Stimulated activated CD8-positive, alpha-beta memory T cell treated with anti-CD3 and anti-CD28 coated beads, Interleukin-2, amount 100 ng/mL, for 48 hours (primary cell): ENCODE measurements around the gene XRCC4.
"Not testable (repeated sequence)": the region's sequence is repeated elsewhere in the genome, so short reads cannot be mapped to it uniquely, and the experiment has no call there.

Experiments
- DNase-seq, 2 donors: peaks; one replicate each; pipeline ENCODE4 v3.0.0-alpha.2; 2020; ENCODE audit warnings: low read depth in 2 of 2

Gene XRCC4

DNA sequence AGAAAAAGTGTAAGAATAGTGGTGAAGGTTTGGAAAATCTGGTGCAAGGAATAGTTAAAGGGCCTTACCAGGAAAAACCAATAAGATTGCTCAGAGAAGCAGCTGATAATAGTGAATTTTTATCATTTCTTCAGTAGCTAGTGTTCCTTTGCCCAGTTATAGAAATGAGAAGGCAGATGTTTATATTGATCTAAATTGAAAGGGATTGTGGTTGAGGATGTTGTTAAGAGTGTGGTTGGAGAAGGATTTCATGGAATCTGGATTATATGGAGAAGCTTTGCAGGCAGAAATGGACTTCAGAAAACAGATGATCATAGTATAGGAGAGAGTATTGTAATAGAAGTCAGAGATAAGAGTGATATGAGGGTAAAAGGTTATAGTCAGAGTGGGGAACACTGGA, 102.6 kb downstream of the XRCC4 start:
- no peak for DNase-seq

- no peak for DNase-seq
These were observed 107.2 kb downstream of the XRCC4 start for GRCh38 chr5:83184534-83184933.

DNA sequence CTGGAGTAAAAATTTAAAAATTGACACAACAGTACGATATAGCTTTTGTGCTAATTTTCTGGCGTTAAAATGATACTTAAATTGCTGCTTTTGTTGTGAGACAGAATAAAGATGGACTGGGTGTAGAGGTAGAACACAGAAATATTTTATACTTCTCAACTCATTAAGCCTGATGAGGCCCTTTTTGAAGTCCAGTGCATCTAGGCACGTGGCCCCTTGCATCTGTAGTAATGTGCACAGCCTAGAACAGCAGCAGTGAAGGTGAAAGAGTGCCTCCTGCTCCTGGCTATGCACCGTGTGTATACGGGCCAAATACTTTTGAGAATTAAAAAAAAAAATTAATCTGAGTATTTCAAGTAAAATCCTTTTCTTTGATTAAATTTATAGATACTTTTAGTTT, 115.6 kb downstream of the XRCC4 start:
- no peak for DNase-seq

- no peak for DNase-seq
These were observed 120.1 kb downstream of the XRCC4 start for GRCh38 chr5:83197326-83197967.

- DNase-seq: no peak
These were observed 121.8 kb downstream of the XRCC4 start for GRCh38 chr5:83199126-83199525.

DNA sequence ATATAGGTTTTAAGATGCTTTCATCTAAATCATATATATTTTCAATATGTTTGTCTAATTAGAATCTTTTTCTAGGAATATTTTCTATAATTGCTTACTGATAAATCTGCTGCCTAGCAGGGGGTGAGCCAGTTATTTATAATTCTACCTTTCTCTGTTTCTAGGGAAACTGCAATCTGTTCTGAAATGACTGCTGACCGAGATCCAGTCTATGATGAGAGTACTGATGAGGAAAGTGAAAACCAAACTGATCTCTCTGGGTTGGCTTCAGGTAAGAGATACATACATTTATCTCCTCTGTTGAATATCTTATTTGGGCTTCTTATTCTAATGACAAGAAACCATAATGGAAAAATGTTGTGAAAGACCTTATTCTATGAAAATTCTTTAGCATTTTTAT, 127.3 kb downstream of the XRCC4 start:
- DNase-seq: no peak

GRCh38 chr5:83209963-83210362, 132.6 kb downstream of the XRCC4 start:
- no peak for DNase-seq

DNA sequence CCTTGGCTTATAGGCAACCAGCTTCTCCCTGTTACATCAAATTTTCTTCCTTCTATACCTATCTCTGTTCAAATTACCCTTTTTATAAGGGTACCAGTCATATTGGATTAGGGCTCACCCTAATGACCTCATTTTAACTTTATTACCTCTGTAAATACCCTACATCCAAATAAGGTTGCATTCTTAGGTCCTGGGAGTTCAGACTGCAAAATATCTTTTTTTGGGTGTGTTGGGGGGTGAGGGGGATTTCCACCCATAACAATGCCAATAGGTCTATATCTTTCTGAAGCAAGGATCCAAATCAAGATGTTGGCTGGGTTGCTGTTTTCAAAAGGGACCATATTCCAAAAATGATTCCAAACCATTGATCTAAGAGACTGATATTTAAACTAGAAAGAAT, 141.7 kb downstream of the XRCC4 start:
- DNase-seq: no peak

DNA sequence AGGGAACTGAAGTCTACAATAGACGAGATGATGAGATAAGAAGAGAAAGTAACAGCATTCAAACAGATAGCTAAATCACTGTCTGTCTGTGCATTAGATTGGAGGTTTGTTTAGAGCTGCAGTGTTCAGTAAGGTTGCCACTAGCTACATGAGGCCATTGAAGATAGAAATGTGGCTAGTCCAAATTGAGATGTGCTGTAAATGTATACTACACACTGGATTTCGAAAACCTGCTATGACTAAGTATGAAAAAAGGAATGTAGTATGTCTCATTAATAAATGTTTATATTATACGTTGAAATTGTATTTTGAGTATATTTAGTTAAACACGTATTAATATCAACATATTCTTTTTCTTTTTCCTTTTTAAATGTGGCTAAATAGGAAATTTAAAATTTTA, 142.1 kb downstream of the XRCC4 start:
- no peak for DNase-seq

DNA sequence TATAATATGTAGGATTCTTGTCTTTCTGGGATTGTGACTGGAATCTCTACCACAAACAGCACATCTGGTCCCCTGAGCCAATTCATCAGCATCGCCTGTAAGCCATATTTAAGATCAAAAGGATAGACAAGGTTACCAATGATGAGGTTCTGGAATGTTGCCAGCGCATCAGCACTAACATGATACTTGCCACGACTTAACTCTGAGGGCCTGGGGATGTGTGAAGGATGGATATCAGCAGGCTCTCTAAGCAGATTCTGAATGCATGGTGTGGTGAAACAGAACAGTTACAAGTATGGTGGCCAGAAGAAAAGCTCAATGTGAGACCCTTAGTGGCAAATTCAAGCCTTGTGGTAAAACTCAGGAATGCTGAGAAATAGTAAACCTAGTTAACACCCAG, 143.0 kb downstream of the XRCC4 start:
- DNase-seq: no peak

GRCh38 chr5:83222906-83223305, 145.6 kb downstream of the XRCC4 start:
- DNase-seq: no peak

DNA sequence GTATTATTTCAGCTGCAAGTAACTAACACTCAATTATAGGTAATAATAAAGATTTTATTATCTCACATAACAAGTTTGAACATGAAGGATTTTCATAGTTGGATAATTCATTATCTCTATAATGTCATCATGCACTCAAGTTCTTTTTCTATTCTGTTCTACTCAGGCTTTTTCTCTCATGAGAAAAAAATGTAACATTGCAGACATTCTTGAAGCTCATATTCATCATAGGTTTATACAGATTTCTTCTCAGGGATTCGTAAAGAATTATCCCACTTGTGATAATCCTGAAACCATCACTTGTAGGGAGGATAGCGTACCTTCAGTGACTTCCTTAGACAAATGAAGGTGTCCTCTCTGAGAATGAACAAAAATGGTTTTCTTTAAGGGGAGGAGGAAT, 150.3 kb downstream of the XRCC4 start:
- no peak for DNase-seq

DNA sequence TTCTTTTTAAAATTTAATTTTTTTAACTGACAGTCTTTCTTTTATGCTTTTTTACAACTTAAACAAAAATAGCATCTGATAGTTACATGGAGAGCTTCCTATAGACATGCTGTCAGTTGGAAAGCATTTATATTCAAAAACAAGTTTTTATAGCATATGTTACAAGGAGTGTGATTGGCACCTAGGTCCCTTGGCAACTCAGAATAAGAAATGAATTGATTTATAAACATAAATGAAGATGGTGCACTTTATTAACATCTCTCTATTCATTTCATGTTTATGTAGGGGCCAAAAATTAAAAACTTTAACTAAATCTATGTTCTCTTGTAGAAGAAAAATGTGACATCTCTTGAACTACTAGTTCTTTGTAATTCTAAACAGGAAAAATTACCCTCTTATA, 153.2 kb downstream of the XRCC4 start:
- DNase-seq: no peak

DNA sequence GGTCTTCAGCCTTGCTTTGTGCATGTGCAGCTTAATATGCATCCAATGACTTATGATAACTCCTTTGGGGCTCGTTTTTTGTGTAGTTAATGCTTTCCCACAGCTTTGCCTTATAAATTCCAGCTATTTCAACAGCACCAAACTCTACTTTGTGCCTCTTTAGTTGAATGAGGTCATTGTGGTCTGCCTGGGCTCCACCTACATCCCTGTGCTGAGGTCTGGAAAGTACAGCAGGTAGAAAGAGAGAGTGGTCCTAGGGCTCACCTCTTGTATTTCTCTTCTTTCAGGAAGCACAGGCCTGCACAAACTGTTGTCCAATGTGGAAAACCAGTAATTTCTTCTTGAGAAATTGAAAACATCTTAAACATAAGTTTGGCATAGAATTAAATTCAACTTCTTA, 167.2 kb downstream of the XRCC4 start:
- no peak for DNase-seq

- DNase-seq: no peak
These were observed 167.7 kb downstream of the XRCC4 start for GRCh38 chr5:83245037-83245436.

GRCh38 chr5:83246071-83246470, 168.7 kb downstream of the XRCC4 start:
- no peak for DNase-seq

DNA sequence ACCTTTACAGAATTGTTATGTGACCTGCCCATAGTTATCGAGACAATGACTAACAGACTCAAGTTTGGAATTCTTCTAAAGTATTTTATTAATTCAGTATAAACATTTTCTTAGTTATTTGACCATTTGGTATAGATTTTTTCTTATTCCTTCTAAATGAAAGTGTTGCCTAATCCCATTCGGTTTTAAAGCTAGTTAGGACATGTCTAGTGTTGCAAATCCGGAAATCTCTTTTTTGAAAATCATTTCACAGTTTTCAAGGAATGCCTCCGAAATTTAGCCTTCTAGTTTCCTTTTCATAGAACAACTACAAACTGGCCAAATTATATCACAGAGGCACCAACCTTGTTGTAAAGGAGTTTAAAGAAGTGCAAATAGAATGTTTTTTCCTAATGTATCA, 171.8 kb downstream of the XRCC4 start:
- no peak for DNase-seq

- no peak for DNase-seq
These were observed 174.5 kb downstream of the XRCC4 start for GRCh38 chr5:83251849-83252248.

DNA sequence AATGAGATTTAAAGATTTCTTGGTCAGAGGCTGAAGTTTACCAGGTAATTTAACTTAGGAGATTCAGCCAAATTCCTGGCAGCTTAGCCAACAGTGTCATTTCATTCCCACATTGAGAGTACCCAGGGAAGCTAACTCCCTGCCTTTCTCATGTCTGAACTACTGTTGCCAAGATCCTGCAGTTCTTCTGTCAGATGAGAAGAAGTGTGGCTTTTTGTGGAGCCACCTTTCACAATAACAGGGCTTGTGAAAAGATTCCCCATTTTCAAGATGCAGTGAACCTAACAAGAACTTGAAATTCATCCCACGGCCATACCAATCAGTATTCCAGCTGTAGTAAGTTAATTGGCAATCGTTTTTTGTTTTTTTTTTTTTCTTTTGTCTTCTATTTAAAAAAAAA, 176.4 kb downstream of the XRCC4 start:
- DNase-seq: no peak

GRCh38 chr5:83255268-83255667, 177.9 kb downstream of the XRCC4 start:
- DNase-seq: no peak

- no peak for DNase-seq
These were observed 178.9 kb downstream of the XRCC4 start for GRCh38 chr5:83256091-83256780.

GRCh38 chr5:83257684-83258083, 180.3 kb downstream of the XRCC4 start:
- not testable (repeated sequence) for DNase-seq

DNA sequence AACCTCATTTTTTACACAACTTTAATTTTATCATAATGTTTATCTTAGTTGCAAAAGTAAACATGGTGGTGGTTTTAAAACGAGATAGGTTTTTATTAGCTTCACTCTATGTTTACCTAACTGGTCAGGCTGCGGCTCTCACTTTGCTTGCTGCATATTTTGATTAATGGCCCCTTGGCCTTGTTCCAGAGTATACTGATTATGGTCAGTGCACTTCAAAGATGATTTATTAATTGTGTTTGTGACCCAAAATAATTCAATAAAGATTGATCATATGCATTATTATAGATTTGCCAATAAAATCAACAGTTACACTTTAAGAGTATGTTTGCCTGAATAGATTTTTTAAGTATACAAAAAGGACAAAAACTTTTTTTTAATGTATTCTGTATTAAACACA, 188.0 kb downstream of the XRCC4 start:
- no peak for DNase-seq

DNA sequence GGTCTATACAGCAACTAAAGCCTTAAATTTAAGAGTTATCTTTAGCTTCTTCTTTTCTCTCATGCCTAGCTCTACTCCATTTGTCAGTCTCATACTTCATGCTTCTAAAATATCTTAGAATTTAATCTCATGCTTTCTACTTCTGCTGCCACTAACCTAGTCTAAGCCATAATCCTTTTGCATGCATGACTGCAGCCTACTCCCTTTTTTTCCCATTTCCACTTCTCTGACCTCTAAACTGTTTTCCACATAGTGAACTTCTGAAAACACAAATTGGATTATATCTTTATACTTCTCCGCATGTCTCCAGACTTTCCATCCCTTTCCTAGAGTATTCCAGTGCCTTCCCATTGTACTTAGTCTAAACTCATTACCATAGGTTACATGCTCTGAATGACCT, 193.0 kb downstream of the XRCC4 start:
- DNase-seq: no peak
